DND-41 (cell line): ENCODE results near the gene FXR2.
"Not testable (repeated sequence)": the region's sequence is repeated elsewhere in the genome, so short reads cannot be mapped to it uniquely, and the experiment has no call there.

Experiments
- ATAC-seq: fragments of 200-7000 bp; cut with Tn5 transposase; 3 replicates; pipeline ENCODE4 v1.9.1; 2021; ENCODE audit warnings: low read depth; ENCODE audit not compliant: insufficient read depth
- DNase-seq: peaks from one replicate; pipeline ENCODE4 v3.0.0-alpha.2; 2020
- H2AFZ ChIP-seq: 2 replicates; pipeline ENCODE4 v1.6.0; 2012; ENCODE audit warnings: low read depth, low read length
- H3K27ac ChIP-seq: 2 replicates; pipeline ENCODE4 v1.5.1; 2012; ENCODE audit warnings: low read length, inconsistent platforms
- H3K27me3 ChIP-seq: fragments of 200-600 bp; sonication (generic); 2 replicates; pipeline ENCODE4 v1.6.0; 2012; ENCODE audit warnings: low read length, mild to moderate bottlenecking, inconsistent platforms; ENCODE audit not compliant: insufficient read depth, poor library complexity
- H3K36me3 ChIP-seq: 2 replicates; pipeline ENCODE4 v1.5.1; 2012; ENCODE audit warnings: low read length, inconsistent platforms; ENCODE audit not compliant: insufficient read depth
- H3K4me1 ChIP-seq: 2 replicates; pipeline ENCODE4 v1.5.1; 2012; ENCODE audit warnings: mild to moderate bottlenecking, low read length; ENCODE audit not compliant: insufficient read depth
- H3K4me2 ChIP-seq: 2 replicates; pipeline ENCODE4 v1.6.0; 2012; ENCODE audit warnings: mild to moderate bottlenecking, moderate library complexity, low read length, inconsistent platforms; ENCODE audit not compliant: insufficient read depth
- H3K4me3 ChIP-seq, 2 experiments: fragments of 200-600 bp in 1 of 2; shearing (Covaris generic) in 1 of 2; 2 replicates each; pipeline ENCODE4 v1.5.1; 2012 to 2016; ENCODE audit warnings: inconsistent platforms in 2 of 2, low read length in 2 of 2, mild to moderate bottlenecking in 2 of 2, low read depth in 1 of 2, moderate library complexity in 1 of 2
- H3K79me2 ChIP-seq: 2 replicates; pipeline ENCODE4 v1.6.0; 2012; ENCODE audit warnings: low read length, inconsistent platforms; ENCODE audit not compliant: insufficient read depth
- H3K9ac ChIP-seq: 2 replicates; pipeline ENCODE4 v1.6.0; 2012; ENCODE audit warnings: low read depth, mild to moderate bottlenecking, inconsistent platforms, low read length, moderate library complexity
- H3K9me3 ChIP-seq: 2 replicates; pipeline ENCODE4 v1.5.1; 2012; ENCODE audit warnings: low read length, moderate library complexity, mild to moderate bottlenecking, inconsistent platforms; ENCODE audit not compliant: insufficient read depth, severe bottlenecking
- H4K20me1 ChIP-seq: 2 replicates; pipeline ENCODE4 v1.6.0; 2012; ENCODE audit warnings: low read length; ENCODE audit not compliant: insufficient read depth
- CTCF ChIP-seq: IDR thresholded peaks from 2 replicates; pipeline ENCODE4 v1.5.1; 2012; ENCODE audit warnings: borderline replicate concordance, low read length, moderate library complexity, mild to moderate bottlenecking; ENCODE audit not compliant: poor library complexity, severe bottlenecking; ENCODE audit errors: extremely low read depth
- EZH2 ChIP-seq: IDR thresholded peaks from 3 replicates; pipeline ENCODE4 v1.6.1; 2012; ENCODE audit warnings: borderline replicate concordance, low read depth, mild to moderate bottlenecking, moderate library complexity, low read length, inconsistent platforms; ENCODE audit not compliant: severe bottlenecking

FXR2 gene

GRCh38 chr17:7610641-7611040 is 4.1 kb downstream of the FXR2 start:
- H3K4me3 ChIP-seq = no peak overlapping the region
- 0 out of 2 replicates have a peak overlapping the region, but pooled peaks have one; percentile 78 for H3K4me2 ChIP-seq
- H3K9me3 ChIP-seq = no peaks in the 10 kb centered on the region
- H3K27ac ChIP-seq = no peak overlapping the region
- H3K4me1 ChIP-seq = peaks cover 44% of the 10 kb centered on the region
- H3K27me3 ChIP-seq = no peaks in the 10 kb centered on the region
- TF ChIP-seq EZH2 (no peak), CTCF (no peak)
- H3K9ac ChIP-seq = no peak overlapping the region
- H3K36me3 ChIP-seq = peaks cover 41% of the 10 kb centered on the region
- H2AFZ ChIP-seq = no peak overlapping the region
- H4K20me1 ChIP-seq = peaks cover 44% of the 10 kb centered on the region; the same call in 1 of the 2 replicates
- peaks cover 77% of the 10 kb centered on the region for H3K79me2 ChIP-seq
- no peak for ATAC-seq
- DNase-seq = no peak

DNA sequence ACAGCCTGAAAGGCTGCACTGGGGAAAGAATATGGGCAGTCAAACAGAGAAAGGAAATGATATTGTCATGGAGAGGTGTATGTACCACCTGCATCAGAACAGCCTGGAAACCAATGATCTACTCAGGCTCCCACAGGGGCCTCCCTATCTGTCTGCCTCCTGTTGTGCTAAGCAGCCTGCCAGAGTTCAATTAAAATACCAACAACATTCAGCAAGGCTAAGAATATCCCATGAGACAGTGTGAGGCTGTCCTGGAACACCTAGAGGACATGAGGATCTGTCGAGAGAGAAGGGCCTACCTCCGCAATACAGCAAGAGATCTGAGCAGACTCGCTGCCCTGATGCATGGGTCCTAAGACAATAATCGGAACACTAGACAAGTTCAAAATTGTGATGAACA is 8.4 kb downstream of the FXR2 start:
- no peak for TF ChIP-seq EZH2
- no peak for TF ChIP-seq CTCF
- ATAC-seq = no peak

DNA sequence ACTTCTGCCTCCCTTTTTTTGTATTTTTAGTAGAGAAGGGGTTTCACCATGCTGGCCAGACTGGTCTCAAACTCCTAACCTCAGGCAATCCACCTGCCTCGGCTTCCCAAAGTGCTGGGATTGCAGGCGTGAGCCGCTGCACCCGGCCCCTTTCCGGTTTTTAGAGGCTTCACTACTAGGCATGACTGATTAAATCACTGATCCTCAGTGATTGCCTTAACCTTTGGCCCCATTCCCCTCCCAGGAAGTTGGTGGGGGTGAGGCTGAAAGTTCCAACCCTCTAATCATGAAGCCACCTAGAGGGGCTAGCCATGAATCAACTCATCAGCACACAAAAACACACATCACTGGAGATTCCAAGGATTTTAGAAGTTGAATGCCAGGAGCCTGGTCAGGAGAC is 17.1 kb downstream of the FXR2 start:
- H4K20me1 ChIP-seq, ATAC-seq, H3K79me2 ChIP-seq, H3K4me1 ChIP-seq, H2AFZ ChIP-seq, H3K9me3 ChIP-seq, DNase-seq, H3K4me2 ChIP-seq, H3K9ac ChIP-seq, H3K27me3 ChIP-seq, H3K4me3 ChIP-seq, H3K27ac ChIP-seq: not testable (repeated sequence)
- H3K36me3 ChIP-seq = peaks cover 88% of the 10 kb centered on the region

More for the DNA sequence above, 8.4 kb downstream of the FXR2 start:
- H3K9ac ChIP-seq = no peak overlapping the region
- H3K27ac ChIP-seq = no peak overlapping the region
- no peak overlapping the region for H3K4me2 ChIP-seq
- no peak for DNase-seq
- H3K4me1 ChIP-seq = peaks cover 13% of the 10 kb centered on the region
- no peak overlapping the region for H2AFZ ChIP-seq
- H3K9me3 ChIP-seq = no peaks in the 10 kb centered on the region
- H3K4me3 ChIP-seq = no peak overlapping the region
- peaks cover 21% of the 10 kb centered on the region; the same call in 1 of the 2 replicates for H4K20me1 ChIP-seq
- H3K27me3 ChIP-seq = no peaks in the 10 kb centered on the region
- H3K79me2 ChIP-seq = peaks cover 47% of the 10 kb centered on the region
- peaks cover 68% of the 10 kb centered on the region for H3K36me3 ChIP-seq

- no peak overlapping the region for H3K9ac ChIP-seq
- H3K79me2 ChIP-seq = 0 out of 2 replicates have a peak, but pooled peaks cover 1% of the 10 kb centered on the region
- 0 out of 2 replicates have a peak, but pooled peaks cover 3% of the 10 kb centered on the region for H4K20me1 ChIP-seq
- no peak overlapping the region for H3K4me2 ChIP-seq
- no peak overlapping the region for H3K27ac ChIP-seq
- H3K27me3 ChIP-seq = no peaks in the 10 kb centered on the region
- TF ChIP-seq EZH2 = no peak
- TF ChIP-seq CTCF = no peak
- H3K4me3 ChIP-seq = no peak overlapping the region
- H3K36me3 ChIP-seq = peaks cover 91% of the 10 kb centered on the region
- no peak for DNase-seq
- H3K4me1 ChIP-seq = no peaks in the 10 kb centered on the region
- ATAC-seq = no peak
- H3K9me3 ChIP-seq = no peaks in the 10 kb centered on the region
- no peak overlapping the region for H2AFZ ChIP-seq
Measured at GRCh38 chr17:7593296-7593695, 21.4 kb downstream of the FXR2 start.
